GM21529 (cell line): ENCODE data around the gene PHACTR3.

Experiments used
- ATAC-seq: cut with Tn5 transposase; IDR thresholded peaks from one replicate; pipeline ENCODE4 v1.9.1; 2021; ENCODE audit not compliant: unreplicated experiment

PHACTR3 gene

GRCh38 chr20:59688356-59688755 lies 84.0 kb downstream of the PHACTR3 start:
- no peak for ATAC-seq

- ATAC-seq = no peak
Measured at GRCh38 chr20:59688999-59689398, 84.7 kb downstream of the PHACTR3 start.

- ATAC-seq = no peak
Measured at GRCh38 chr20:59690101-59690500, 85.8 kb downstream of the PHACTR3 start.

- no peak for ATAC-seq
Measured at GRCh38 chr20:59690976-59691375, 86.6 kb downstream of the PHACTR3 start.

DNA sequence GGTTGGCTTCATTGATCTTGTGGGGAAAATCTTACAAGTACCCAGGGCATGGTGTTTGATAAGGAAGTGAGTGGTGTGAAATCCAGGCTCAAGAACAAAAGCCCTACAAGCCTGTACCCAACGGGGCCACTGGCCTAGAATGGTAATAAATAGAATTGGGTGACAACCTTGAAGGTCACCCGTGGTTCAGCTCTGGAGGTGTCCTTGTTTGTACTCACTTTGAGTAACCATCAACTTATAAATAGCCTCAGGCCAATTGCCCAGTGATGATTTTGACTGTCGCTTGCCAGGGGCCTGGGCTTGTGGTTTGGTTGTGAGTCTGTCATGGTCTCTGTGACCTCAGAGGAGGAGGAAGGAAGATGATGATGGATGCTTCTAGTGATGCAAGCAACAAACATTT lies 87.8 kb downstream of the PHACTR3 start:
- ATAC-seq = no peak

GRCh38 chr20:59693587-59693986 lies 89.2 kb downstream of the PHACTR3 start:
- ATAC-seq = no peak

GRCh38 chr20:59696476-59696875 lies 92.1 kb downstream of the PHACTR3 start:
- ATAC-seq = no peak

DNA sequence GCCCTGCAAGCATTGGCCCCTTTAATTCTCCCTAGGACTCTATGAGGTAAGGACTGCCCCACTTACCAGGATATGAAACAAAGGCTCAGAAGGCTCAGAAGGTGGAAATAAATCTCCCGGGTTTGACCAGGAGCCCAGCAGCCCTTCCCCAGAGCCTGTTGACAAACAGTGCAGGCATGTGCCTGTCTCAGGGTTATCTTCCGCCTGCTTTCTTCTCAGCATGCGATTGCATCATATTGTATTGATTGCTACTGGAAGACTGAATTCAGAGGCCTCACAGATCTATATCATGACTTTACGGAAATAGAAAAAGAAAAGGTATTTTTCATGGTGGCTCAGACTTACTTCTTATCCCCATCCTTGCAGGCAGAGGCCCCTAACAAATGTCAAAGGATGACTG lies 92.7 kb downstream of the PHACTR3 start:
- no peak for ATAC-seq

- ATAC-seq = no peak
Measured at GRCh38 chr20:59698598-59698997, 94.3 kb downstream of the PHACTR3 start.

DNA sequence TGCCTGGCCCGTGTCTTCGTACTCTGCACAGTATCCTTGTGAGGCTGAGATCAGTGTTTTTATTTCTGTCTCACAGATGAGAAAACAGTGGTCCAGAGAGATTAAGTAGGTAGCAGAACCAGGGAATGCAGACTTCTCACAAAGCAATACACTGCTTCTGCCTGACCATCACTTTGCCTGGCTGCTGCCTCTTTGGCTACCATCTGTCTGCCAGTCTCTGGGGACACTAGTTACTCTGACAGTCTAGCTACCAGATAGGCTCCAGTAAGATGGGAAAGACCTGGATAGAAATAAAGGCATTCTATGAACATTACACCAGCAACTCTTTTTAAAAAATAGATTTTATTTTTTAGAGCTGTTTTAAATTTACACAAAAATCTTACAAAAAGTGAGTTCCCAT lies 96.9 kb downstream of the PHACTR3 start:
- no peak for ATAC-seq

- no peak for ATAC-seq
Measured at GRCh38 chr20:59703046-59703445, 98.7 kb downstream of the PHACTR3 start.

DNA sequence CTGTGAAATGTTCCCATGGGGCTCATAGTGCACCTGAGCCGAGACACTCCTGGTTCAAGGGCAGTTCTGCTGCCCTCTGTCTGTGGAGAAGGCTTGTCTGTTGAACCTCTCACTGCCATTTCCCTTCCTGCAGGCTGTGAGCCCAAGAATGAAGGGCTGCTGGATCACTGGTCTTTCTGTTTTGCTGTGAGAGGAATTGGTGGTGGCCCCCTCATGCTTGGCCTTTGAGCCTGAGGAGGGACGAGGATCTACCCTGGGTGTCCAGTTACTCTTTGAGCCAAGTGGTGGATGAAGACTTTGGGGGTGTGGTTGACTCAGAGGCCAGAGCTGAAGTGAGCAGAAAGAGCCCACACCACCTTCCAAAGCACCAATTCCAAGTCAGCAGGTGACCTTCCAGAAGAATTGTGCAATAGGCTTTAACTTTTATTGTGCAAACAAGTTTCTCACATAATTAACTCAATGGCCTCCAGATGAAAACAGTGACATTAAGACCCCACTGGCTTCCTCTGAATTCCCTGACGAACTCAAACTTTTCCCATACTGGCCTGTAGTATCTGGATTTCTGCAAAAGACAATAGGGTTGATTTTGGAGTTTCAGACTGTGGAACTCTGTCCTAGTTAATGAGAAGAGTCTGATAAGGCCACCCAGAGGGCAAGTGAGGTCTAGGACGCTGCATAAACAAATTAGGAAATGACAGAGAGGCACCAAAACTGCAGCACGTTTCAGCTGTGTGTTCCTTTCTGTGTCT lies 101.5 kb downstream of the PHACTR3 start:
- ATAC-seq = no peak

DNA sequence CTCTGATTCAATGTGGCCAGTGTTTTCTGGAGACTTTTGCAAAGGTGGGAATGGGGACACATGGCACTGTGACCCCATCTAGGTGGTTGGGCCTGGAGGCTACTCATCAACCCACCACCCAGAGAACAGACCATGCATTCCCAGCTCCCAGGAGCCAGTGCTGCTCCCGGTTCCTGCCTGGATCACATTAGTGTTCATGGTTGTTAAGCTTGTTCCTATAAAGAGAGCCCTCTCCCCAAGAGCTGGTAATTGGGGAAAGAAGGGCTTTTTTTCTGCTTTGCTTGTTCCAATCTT lies 102.0 kb downstream of the PHACTR3 start:
- ATAC-seq = no peak

DNA sequence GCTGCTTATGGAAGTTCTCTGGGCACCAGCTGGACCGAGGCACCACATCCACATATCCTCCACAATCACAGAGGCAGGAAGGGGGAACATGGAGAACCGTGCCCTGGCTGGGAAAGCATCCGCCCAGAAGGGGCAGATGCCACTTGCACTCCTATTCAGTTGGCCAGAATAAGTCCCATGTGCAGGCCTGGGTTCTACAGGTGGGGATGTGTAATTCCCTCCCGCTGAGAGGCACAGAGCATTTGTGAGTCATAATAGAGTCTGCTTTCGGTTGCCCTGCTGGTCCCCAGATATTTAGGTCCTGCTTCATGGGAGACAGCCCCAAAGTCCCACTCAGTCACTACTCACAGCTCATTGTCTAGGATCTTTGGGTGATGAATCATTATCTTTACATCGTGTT lies 104.0 kb downstream of the PHACTR3 start:
- ATAC-seq = no peak

DNA sequence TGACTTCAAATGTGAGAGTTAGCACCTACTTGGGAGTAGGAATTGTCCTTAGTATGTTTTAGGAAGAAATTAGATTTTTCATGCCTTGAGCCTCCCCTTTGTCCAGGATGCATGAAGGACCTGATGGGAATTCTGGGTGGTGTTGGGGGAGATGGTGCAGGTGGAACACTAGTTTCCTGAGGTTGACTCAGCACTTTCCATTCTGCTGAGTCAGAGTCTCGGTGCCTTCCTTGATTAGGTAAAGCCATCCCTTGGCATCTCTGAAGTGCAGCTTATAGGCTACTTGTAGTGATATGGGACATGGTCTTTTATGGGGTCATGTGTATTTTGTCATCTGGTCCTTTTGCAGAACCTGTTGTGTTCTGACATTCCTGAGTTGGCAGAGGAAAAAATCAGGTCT lies 105.3 kb downstream of the PHACTR3 start:
- no peak for ATAC-seq

GRCh38 chr20:59718071-59718470 lies 113.7 kb downstream of the PHACTR3 start:
- ATAC-seq = no peak

- no peak for ATAC-seq
Measured at GRCh38 chr20:59718751-59719150, 114.4 kb downstream of the PHACTR3 start.

DNA sequence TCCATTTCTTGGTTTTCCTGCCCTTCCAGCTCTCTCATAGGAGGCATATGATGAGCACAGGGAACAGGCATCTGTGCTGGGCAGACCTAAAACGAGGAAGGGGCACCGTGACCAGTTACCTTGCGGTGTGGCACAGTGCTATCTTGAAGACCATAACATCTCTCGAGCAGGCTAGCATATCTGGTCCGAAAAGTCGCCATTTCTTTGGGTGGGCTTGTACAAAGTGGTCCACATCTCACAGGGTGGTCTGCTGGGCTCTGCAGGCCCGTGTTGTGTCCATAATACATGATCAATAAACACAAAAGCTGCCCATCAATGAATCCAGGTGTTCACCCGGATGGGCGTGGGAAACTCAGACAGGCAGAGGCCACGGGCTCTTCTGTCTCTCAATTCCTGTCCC lies 115.7 kb downstream of the PHACTR3 start:
- ATAC-seq = no peak

DNA sequence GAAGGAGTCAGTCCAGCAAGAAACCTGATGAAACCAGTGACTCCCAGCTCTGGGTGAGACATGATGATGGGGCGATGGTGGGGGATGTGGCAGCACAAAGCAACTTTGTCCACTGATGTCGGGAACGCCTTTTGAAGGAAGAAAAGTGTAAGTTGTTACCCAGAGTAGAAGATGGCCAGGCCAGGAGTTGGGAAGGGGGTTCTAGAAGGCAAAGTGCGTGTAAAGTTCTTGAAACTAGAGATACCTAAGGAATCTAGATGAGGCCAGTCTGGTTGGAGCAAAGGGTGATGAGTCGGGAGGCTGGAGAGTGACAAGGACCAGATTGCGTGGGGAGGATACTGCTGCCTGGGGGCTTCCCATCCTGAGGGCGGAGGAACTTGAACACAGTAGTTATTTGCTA lies 117.0 kb downstream of the PHACTR3 start:
- ATAC-seq = no peak

GRCh38 chr20:59723108-59723500 lies 118.8 kb downstream of the PHACTR3 start:
- no peak for ATAC-seq

GRCh38 chr20:59723607-59724456 lies 119.5 kb downstream of the PHACTR3 start:
- no peak for ATAC-seq
